ENCODE results near the gene IL2RA. TPM values are rescaled to one million over a fixed set of nuclear protein-coding genes. Genes with fewer than 3 reads are reported as not detected.
"Not testable (repeated sequence)": the region's sequence is repeated elsewhere in the genome, so short reads cannot be mapped to it uniquely, and the experiment has no call there.

IL2RA gene
- total RNA-seq (not detected in 2 replicates), polyA plus RNA-seq (not detected in 2 replicates)

GRCh38 chr10:6062101-6062771, at the start of gene IL2RA:
Gene IL2RA (minus strand): TSS chr10:6062367. CDS start chr10:6062151, 216 bp downstream.
- TF ChIP-seq CTCF (IDR thresholded peaks at IDR 0.05; ENCODE audit: low read depth, low read length): no peak
- Histone ChIP-seq H3K27me3 (no peaks in the 10 kb centered on the region), H3K27ac (no peak within 1 kb of the TSS), H3K9me3 (ENCODE audit: low read depth) (no peaks in the 10 kb centered on the region), H3K36me3 (no peaks in the 10 kb centered on the region), H3K4me1 (ENCODE audit: low read depth) (no peaks in the 10 kb centered on the region), H3K4me3 (no peak within 1 kb of the TSS)
- no peak for DNase-seq (ENCODE audit: low read depth in 1 of 2, low spot score in 1 of 2)

- no peak overlapping the region for H3K4me3 ChIP-seq
- H3K27me3 ChIP-seq: no peaks in the 10 kb centered on the region
- H3K9me3 ChIP-seq (ENCODE audit: low read depth): no peaks in the 10 kb centered on the region
- DNase-seq (ENCODE audit: low read depth in 1 of 2, low spot score in 1 of 2): no peak
- H3K27ac ChIP-seq: no peak overlapping the region
- H3K36me3 ChIP-seq: peaks cover 56% of the 10 kb centered on the region
- H3K4me1 ChIP-seq (ENCODE audit: low read depth): peaks cover 5% of the 10 kb centered on the region
- TF ChIP-seq CTCF (IDR thresholded peaks at IDR 0.05; ENCODE audit: low read depth, low read length): no peak
These were observed 48.0 kb upstream of the IL2RA start for GRCh38 chr10:6110136-6110535.

- Histone ChIP-seq H3K9me3 (ENCODE audit: low read depth) (no peaks in the 10 kb centered on the region), H3K4me1 (ENCODE audit: low read depth) (peaks cover 5% of the 10 kb centered on the region), H3K4me3 (no peak overlapping the region), H3K36me3 (peaks cover 55% of the 10 kb centered on the region), H3K27ac (no peak overlapping the region), H3K27me3 (no peaks in the 10 kb centered on the region)
- no peak for DNase-seq (ENCODE audit: low read depth in 1 of 2, low spot score in 1 of 2)
- no peak for TF ChIP-seq CTCF (IDR thresholded peaks at IDR 0.05; ENCODE audit: low read depth, low read length)
These were observed 47.2 kb upstream of the IL2RA start for GRCh38 chr10:6109444-6109775.

- H3K27ac ChIP-seq: no peak overlapping the region
- H3K36me3 ChIP-seq: peaks cover 55% of the 10 kb centered on the region
- H3K27me3 ChIP-seq: no peaks in the 10 kb centered on the region
- peaks cover 5% of the 10 kb centered on the region for H3K4me1 ChIP-seq (ENCODE audit: low read depth)
- peak; percentile 57 for TF ChIP-seq CTCF (IDR thresholded peaks at IDR 0.05; ENCODE audit: low read depth, low read length)
- H3K4me3 ChIP-seq: no peak overlapping the region
- DNase-seq (ENCODE audit: low read depth in 1 of 2, low spot score in 1 of 2): peak; percentile 57 to 64
- H3K9me3 ChIP-seq (ENCODE audit: low read depth): no peaks in the 10 kb centered on the region
These were observed 46.7 kb upstream of the IL2RA start for GRCh38 chr10:6108631-6109443.

- H3K9me3 ChIP-seq (ENCODE audit: low read depth): no peaks in the 10 kb centered on the region
- H3K36me3 ChIP-seq: peaks cover 55% of the 10 kb centered on the region
- H3K27ac ChIP-seq: no peak overlapping the region
- no peak for TF ChIP-seq CTCF (IDR thresholded peaks at IDR 0.05; ENCODE audit: low read depth, low read length)
- DNase-seq (ENCODE audit: low read depth in 1 of 2, low spot score in 1 of 2): no peak
- H3K4me3 ChIP-seq: no peak overlapping the region
- H3K4me1 ChIP-seq (ENCODE audit: low read depth): peaks cover 5% of the 10 kb centered on the region
- no peaks in the 10 kb centered on the region for H3K27me3 ChIP-seq
These were observed 45.9 kb upstream of the IL2RA start for GRCh38 chr10:6108072-6108471.

- not testable (repeated sequence) for DNase-seq (ENCODE audit: low read depth in 1 of 2, low spot score in 1 of 2); H3K4me1 ChIP-seq (ENCODE audit: low read depth); H3K9me3 ChIP-seq (ENCODE audit: low read depth); H3K4me3 ChIP-seq; H3K27me3 ChIP-seq; H3K27ac ChIP-seq
- peaks cover 55% of the 10 kb centered on the region for H3K36me3 ChIP-seq
These were observed 45.4 kb upstream of the IL2RA start for GRCh38 chr10:6107616-6108015.
